GM18951 (cell line): ENCODE results near the gene PER1.

Experiments used
- POLR2A ChIP-seq: IDR thresholded peaks from 4 replicates; pipeline ENCODE4 v1.6.1; 2011; ENCODE audit warnings: mild to moderate bottlenecking; ENCODE audit not compliant: insufficient read length, insufficient read depth; ENCODE audit errors: extremely low read depth
- in situ Hi-C: fragments of 300-500 bp; cut with MboI; formaldehyde crosslinking; loops from one replicate; pipeline ENCODE4 v1.12.0; 2022; ENCODE audit warnings: low sequenced_read_pairs, mixed read lengths, inconsistent platforms; ENCODE audit not compliant: unreplicated experiment

Gene PER1

GRCh38 chr17:8155231-8155995 lies 3.2 kb upstream of the PER1 start:
- no peak for TF ChIP-seq POLR2A
- in situ Hi-C loops = no loop called here

DNA sequence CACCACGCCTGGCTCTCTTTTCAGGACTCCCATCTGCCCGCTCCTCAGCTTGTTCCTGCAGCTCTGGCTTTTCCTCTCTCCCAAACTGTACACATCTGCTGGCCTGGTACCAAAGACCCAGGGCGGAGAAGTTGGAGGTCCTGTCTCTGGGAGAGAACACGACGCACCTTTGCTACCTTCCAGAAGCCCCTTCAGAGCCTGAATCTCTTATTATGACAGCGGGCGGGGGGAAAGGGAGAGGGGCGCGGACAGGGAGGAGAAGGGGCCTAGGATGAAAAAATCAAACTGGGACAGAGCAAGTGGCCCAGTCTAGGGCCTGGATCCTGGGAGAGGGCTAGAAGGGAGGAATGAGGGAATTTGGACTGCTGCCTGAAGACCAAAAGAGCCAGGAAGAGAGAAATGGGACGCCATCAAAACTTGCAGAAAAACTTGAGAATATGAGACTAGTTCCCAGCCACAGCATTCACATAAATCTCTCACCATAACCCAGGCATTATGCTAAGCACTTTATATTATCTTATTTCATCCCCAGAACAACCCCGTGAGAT lies 2.5 kb upstream of the PER1 start:
- in situ Hi-C loops = no loop called here

GRCh38 chr17:8153957-8154607 lies 1.9 kb upstream of the PER1 start:
- in situ Hi-C loops = no loop called here
- TF ChIP-seq POLR2A = peak; percentile 31

More for the DNA sequence above, 2.5 kb upstream of the PER1 start:
- TF ChIP-seq POLR2A = no peak

- TF ChIP-seq POLR2A = no peak
- in situ Hi-C loops = no loop called here
Measured at GRCh38 chr17:8153525-8153956, 1.3 kb upstream of the PER1 start.

DNA sequence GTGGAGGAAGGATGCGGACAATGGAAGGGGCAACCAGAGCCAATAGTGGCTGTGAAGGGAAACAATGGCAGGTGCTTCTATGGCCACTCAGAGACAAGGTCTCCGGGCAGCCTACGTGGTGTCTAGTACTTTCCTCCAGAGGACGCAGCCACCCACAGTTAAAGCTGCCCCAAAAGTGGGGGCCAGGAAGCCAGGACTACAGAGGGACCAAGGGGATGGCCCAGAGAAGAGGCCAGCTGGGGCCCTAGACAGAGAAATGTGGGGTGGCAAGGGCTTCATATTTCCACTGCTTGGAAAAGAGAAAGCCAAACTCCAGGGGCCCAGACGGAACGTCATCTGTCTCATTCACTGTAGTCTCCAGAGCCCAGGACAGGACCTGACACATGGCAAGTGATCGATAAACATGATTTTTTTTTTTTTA lies 837 bp upstream of the PER1 start:
- TF ChIP-seq POLR2A = no peak
- in situ Hi-C loops = no loop called here

DNA sequence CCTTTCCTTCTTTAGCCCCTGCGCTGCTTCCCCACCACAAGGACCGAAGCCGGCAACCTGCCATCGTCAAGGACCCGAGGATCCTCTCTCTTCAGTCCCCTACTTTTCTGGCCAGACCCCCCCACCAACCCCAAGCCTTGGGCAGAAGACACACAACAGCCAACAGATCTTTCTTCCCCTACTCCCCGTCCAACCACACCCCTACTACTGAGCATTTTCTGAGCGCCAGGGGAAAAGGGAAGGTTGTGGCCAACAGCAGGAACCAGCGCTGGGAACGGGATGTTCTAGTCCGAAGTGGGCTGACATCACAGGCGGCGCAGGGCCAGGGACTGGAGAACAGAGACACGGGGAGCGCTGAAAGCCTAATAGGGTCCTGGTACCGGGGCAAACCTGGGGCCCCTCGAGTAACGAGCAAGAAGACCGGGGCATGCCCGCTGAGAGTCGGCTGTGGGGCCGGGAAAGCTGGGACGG lies 528 bp downstream of the PER1 start:
- in situ Hi-C loops = no loop called here

DNA sequence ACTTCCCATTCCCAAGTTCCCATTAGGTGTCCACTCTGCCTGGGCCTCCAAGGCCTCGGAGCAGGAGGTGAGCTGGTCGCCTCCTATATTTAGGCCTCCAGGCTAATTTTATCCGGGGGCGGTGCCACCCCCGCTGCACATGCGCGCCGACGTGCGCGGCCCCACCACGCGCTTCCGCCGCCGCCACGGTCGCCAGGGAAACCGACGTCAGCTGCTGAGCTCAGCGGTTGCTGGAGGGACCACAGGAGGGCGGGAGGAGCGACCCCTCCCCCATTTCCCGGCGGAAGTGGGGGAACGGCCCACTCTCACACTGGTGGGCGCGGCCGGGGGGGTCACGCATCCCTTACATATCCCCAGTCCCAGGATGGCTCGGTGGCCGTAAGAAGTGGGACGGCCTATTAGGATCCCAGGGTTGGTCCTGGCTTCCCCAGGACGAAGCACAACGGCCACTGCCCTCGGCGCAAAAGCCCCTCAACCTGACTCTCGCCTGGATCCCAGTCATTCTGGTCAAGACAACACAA lies 1.0 kb downstream of the PER1 start:
- TF ChIP-seq POLR2A = peak; percentile 33
- in situ Hi-C loops = no loop called here

More for the DNA sequence above, 528 bp downstream of the PER1 start:
- no peak for TF ChIP-seq POLR2A

DNA sequence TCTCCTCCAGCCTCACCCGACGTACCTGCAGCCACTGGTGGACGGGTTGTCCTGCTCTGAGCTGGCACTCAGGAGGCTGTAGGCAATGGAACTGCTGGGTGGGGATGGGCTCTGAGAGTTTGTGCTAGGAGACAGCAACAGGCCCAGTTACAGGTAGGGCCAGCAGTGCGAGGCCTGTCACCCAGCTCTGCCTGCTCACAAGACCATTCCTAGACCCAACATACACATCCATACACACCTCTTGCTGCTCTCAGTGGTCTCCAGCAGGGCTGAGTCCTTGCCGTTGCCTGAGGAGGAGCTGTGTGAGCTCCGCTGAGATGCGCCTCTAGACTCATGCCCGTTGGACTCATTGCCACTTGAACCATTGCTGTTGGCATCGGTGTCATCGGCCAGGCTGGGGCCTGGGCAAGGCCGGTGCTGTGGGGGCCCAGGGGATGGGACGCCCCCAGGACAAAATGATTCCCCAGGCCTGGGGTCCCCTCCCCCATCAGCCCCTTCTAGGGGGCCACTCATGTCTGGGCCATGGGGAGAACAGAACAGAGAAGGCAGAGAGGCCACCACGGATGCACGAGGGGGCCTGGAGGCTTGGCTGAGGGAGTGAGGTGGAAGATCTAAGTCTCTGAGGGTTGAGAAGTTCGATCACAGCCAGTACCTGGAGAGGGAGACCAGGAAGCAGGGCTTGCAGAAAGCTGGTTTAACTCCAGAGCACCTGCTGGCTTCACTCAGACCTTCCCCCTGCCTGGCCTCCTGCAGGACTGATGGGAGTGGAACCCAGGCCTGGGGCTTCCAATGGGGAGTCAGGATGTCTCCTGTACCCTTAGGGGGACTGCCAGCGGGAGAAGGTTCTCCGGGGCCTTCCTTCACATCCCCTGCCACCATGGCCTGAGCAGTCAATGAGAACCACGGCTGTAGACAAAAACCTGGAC lies 1.7 kb downstream of the PER1 start:
- in situ Hi-C loops = no loop called here

DNA sequence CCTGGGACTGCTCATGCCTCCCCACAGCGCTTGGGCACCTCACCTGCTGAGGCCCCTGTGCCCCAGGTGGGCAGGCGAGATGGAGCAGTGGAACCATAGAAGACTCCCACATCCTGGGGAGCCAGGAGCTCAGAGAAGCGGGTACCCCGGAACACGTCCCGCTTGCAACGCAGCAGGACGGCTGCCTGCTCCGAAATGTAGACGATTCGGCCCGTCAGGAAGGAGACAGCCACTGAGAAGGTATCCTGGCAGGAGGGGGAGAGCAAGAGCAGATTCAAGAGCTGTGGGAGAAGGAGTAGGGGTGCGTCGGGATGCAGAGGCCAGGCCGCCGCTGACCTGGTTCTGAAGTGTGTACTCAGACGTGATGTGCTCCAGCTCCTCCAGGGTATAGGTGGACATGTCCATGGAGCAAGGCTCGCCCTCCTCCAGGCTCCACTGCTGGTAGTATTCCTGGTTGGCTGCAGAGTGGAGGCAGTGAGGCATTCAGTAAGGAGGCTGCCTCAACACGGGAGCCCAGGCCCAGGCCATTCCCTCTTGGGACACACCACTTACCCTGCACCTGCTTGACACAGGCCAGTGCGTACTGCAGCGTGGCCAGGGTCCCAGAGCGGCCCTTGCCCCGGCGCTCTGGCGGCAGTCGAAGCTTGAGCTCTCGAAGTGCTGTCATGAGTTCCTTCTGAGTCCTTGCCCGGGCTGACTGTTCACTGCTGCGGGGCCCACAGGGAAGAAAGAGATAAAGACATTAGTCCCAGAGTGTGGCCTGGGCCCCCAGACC lies 2.6 kb downstream of the PER1 start:
- in situ Hi-C loops = no loop called here
- TF ChIP-seq POLR2A = no peak

More for the DNA sequence above, 1.7 kb downstream of the PER1 start:
- TF ChIP-seq POLR2A = no peak

DNA sequence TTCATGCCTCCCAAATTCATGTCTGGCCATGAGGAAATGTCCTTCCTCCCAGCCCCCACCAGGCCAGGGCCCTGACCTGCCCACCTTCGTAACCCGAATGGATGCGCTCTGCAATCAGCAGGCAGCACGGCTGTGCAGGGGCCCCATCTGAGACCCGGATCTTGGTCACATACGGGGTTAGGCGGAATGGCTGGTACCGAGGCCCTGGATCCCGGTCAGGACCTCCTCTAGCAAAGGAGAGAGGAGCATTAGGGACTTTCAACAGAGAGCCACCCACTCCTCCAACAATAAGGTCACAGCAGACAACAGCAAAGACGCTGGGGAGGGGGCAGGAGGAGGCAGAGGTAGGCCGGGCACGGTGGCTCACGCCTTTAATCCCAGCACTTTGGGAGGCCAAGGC lies 3.6 kb downstream of the PER1 start:
- TF ChIP-seq POLR2A = no peak
- in situ Hi-C loops = no loop called here

- no peak for TF ChIP-seq POLR2A
- in situ Hi-C loops = no loop called here
Measured at GRCh38 chr17:8147805-8148404, 4.3 kb downstream of the PER1 start.
